Effector memory CD4-positive, alpha-beta T cell (primary cell): ENCODE data around the gene AGPAT1.

ENCODE experiments used
- DNase-seq, 3 donors: peaks; one replicate each; pipeline ENCODE4 v3.0.0-alpha.2; 2020
- H3K27ac ChIP-seq: 2 replicates; pipeline ENCODE4 v1.7.0; 2013; ENCODE audit warnings: mild to moderate bottlenecking, low read length, moderate library complexity; ENCODE audit not compliant: insufficient read depth, poor library complexity, severe bottlenecking
- H3K27me3 ChIP-seq: replicated peaks from 2 replicates; pipeline ENCODE4 v1.7.0; 2013; ENCODE audit warnings: mild to moderate bottlenecking, low read length; ENCODE audit not compliant: insufficient read depth, control insufficient read depth, poor library complexity, severe bottlenecking
- H3K36me3 ChIP-seq: 2 replicates; pipeline ENCODE4 v1.7.0; 2013; ENCODE audit warnings: mild to moderate bottlenecking, low read length, moderate library complexity; ENCODE audit not compliant: control insufficient read depth, insufficient read depth
- H3K4me1 ChIP-seq: 2 replicates; pipeline ENCODE4 v1.7.0; 2013; ENCODE audit warnings: low read length, mild to moderate bottlenecking; ENCODE audit not compliant: control insufficient read depth, insufficient read depth, poor library complexity, severe bottlenecking
- H3K4me3 ChIP-seq: 2 replicates; pipeline ENCODE4 v1.7.0; 2013; ENCODE audit warnings: low read length, low read depth, mild to moderate bottlenecking; ENCODE audit not compliant: insufficient read depth, poor library complexity, severe bottlenecking
- H3K9me3 ChIP-seq: 2 replicates; pipeline ENCODE4 v1.7.0; 2013; ENCODE audit warnings: mild to moderate bottlenecking, low read length, moderate library complexity; ENCODE audit not compliant: control insufficient read depth

The AGPAT1 gene

GRCh38 chr6:32168807-32169591 lies 6.9 kb downstream of the AGPAT1 start:
- no peaks in the 10 kb centered on the region for H3K27me3 ChIP-seq
- H3K9me3 ChIP-seq, result no peaks in the 10 kb centered on the region
- peaks cover 3% of the 10 kb centered on the region for H3K4me1 ChIP-seq
- no peak overlapping the region for H3K27ac ChIP-seq
- H3K36me3 ChIP-seq, result peaks cover 23% of the 10 kb centered on the region
- H3K4me3 ChIP-seq, result no peak overlapping the region
- DNase-seq, result no peak

- no peak overlapping the region for H3K27ac ChIP-seq
- no peak for DNase-seq
- H3K36me3 ChIP-seq, result peaks cover 23% of the 10 kb centered on the region
- no peaks in the 10 kb centered on the region for H3K27me3 ChIP-seq
- H3K4me3 ChIP-seq, result no peak overlapping the region
- peaks cover 3% of the 10 kb centered on the region for H3K4me1 ChIP-seq
- no peaks in the 10 kb centered on the region for H3K9me3 ChIP-seq
Measured at GRCh38 chr6:32168350-32168749, 7.5 kb downstream of the AGPAT1 start.

- no peak for DNase-seq
- H3K4me3 ChIP-seq, result no peak overlapping the region
- peaks cover 3% of the 10 kb centered on the region for H3K4me1 ChIP-seq
- H3K27me3 ChIP-seq, result no peaks in the 10 kb centered on the region
- no peaks in the 10 kb centered on the region for H3K9me3 ChIP-seq
- H3K27ac ChIP-seq, result no peak overlapping the region
- H3K36me3 ChIP-seq, result peaks cover 23% of the 10 kb centered on the region
Measured at GRCh38 chr6:32167761-32168262, 8.1 kb downstream of the AGPAT1 start.

- Histone ChIP-seq H3K4me3 (no peak overlapping the region), H3K27me3 (no peaks in the 10 kb centered on the region), H3K27ac (no peak overlapping the region), H3K36me3 (peaks cover 23% of the 10 kb centered on the region), H3K9me3 (no peaks in the 10 kb centered on the region), H3K4me1 (peaks cover 3% of the 10 kb centered on the region)
- DNase-seq, result no peak
Measured at GRCh38 chr6:32167154-32167760, 8.6 kb downstream of the AGPAT1 start.

GRCh38 chr6:32166411-32167061 lies 9.3 kb downstream of the AGPAT1 start:
- DNase-seq, result no peak
- H3K9me3 ChIP-seq, result no peaks in the 10 kb centered on the region
- H3K4me3 ChIP-seq, result no peak overlapping the region
- H3K36me3 ChIP-seq, result peaks cover 23% of the 10 kb centered on the region
- no peaks in the 10 kb centered on the region for H3K27me3 ChIP-seq
- H3K4me1 ChIP-seq, result peaks cover 3% of the 10 kb centered on the region
- no peak overlapping the region for H3K27ac ChIP-seq

- Histone ChIP-seq H3K4me3 (no peak within 1 kb of the TSS), H3K9me3 (no peaks in the 10 kb centered on the region), H3K27ac (no peak within 1 kb of the TSS), H3K27me3 (no peaks in the 10 kb centered on the region), H3K36me3 (peaks cover 10% of the 10 kb centered on the region), H3K4me1 (no peaks in the 10 kb centered on the region)
- no peak for DNase-seq
Measured at GRCh38 chr6:32164295-32164694, 11.6 kb downstream of the AGPAT1 start, which contains the start of gene EGFL8. TSS of gene EGFL8 (plus strand) at chr6:32164595. CDS start at chr6:32166166, 1,571 bp downstream.

GRCh38 chr6:32163559-32164258 lies 12.2 kb downstream of the AGPAT1 start:
- H3K36me3 ChIP-seq, result peaks cover 4% of the 10 kb centered on the region
- no peak for DNase-seq
- H3K4me1 ChIP-seq, result no peaks in the 10 kb centered on the region
- no peaks in the 10 kb centered on the region for H3K9me3 ChIP-seq
- H3K27me3 ChIP-seq, result no peaks in the 10 kb centered on the region
- no peak overlapping the region for H3K27ac ChIP-seq
- H3K4me3 ChIP-seq, result no peak overlapping the region

GRCh38 chr6:32158052-32158451 lies 17.8 kb downstream of the AGPAT1 start:
- Histone ChIP-seq H3K9me3 (no peaks in the 10 kb centered on the region), H3K4me3 (no peak overlapping the region), H3K4me1 (peaks cover 14% of the 10 kb centered on the region), H3K27me3 (no peaks in the 10 kb centered on the region), H3K36me3 (no peaks in the 10 kb centered on the region), H3K27ac (no peak overlapping the region)
- DNase-seq, result no peak

- no peak for DNase-seq
- Histone ChIP-seq H3K4me3 (no peak overlapping the region), H3K36me3 (no peaks in the 10 kb centered on the region), H3K4me1 (peaks cover 14% of the 10 kb centered on the region), H3K9me3 (no peaks in the 10 kb centered on the region), H3K27ac (no peak overlapping the region), H3K27me3 (no peaks in the 10 kb centered on the region)
Measured at GRCh38 chr6:32156891-32157290, 19.0 kb downstream of the AGPAT1 start.
